DOHH2 (cell line): Measurements from ENCODE around the gene NSMCE4A.

Source experiments
- EZH2phosphoT487 ChIP-seq: fragments of 200-600 bp; sonication (generic); IDR thresholded peaks from 2 replicates; pipeline ENCODE4 v1.6.1; 2017; ENCODE audit warnings: borderline replicate concordance, mild to moderate bottlenecking, antibody characterized with exemption, low read length, moderate library complexity, mixed read lengths
- TF ChIP-seq, protein P1 (sequence below): fragments of 200-600 bp; sonication (generic); IDR thresholded peaks from one replicate; pipeline ENCODE4 v1.5.1; 2014; ENCODE audit warnings: antibody characterized with exemption, mild to moderate bottlenecking, low read depth, low read length; ENCODE audit not compliant: poor library complexity, severe bottlenecking

DNA sequence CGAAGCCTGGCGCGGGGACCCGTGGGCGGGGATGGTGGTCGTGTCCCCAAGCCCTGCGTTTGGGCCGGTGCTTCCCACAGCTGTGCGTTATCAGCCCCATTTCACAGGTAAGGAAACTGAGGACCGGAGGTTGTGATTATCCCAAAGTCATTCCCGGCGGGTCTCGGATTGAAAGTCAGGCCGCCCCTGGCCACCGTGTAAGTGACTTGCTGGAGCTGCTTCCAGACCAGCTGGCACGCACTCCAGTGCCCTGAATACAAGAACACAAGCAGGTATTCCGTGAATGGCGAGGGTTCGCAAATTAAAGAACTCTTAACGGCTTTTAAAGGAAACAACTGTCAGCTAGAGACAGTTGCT lies 46.5 kb downstream of the NSMCE4A start:
- TF ChIP-seq, protein P1, sequence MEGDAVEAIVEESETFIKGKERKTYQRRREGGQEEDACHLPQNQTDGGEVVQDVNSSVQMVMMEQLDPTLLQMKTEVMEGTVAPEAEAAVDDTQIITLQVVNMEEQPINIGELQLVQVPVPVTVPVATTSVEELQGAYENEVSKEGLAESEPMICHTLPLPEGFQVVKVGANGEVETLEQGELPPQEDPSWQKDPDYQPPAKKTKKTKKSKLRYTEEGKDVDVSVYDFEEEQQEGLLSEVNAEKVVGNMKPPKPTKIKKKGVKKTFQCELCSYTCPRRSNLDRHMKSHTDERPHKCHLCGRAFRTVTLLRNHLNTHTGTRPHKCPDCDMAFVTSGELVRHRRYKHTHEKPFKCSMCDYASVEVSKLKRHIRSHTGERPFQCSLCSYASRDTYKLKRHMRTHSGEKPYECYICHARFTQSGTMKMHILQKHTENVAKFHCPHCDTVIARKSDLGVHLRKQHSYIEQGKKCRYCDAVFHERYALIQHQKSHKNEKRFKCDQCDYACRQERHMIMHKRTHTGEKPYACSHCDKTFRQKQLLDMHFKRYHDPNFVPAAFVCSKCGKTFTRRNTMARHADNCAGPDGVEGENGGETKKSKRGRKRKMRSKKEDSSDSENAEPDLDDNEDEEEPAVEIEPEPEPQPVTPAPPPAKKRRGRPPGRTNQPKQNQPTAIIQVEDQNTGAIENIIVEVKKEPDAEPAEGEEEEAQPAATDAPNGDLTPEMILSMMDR: no peak
- no peak for TF ChIP-seq EZH2phosphoT487
